Measurements from ENCODE around the gene NOLC1.
A peak's percentile ranks its signal among the peaks of the same experiment; 100 is the strongest.

The NOLC1 gene

GRCh38 chr10:102123223-102123622, 29.0 kb upstream of the NOLC1 start:
- no peak for DNase-seq (ENCODE audit: low read depth)
- no peak overlapping the region for H3K4me3 ChIP-seq (ENCODE audit: low read depth, low read length)
- TF ChIP-seq CTCF (conservative IDR thresholded peaks at IDR 0.05; ENCODE audit: low read depth, low read length) = no peak

GRCh38 chr10:102131286-102132170, 20.7 kb upstream of the NOLC1 start:
- no peak overlapping the region for H3K4me3 ChIP-seq (ENCODE audit: low read depth, low read length)
- TF ChIP-seq CTCF (conservative IDR thresholded peaks at IDR 0.05; ENCODE audit: low read depth, low read length) = no peak
- DNase-seq (ENCODE audit: low read depth) = no peak

- TF ChIP-seq CTCF (conservative IDR thresholded peaks at IDR 0.05; ENCODE audit: low read depth, low read length) = no peak
- no peak for DNase-seq (ENCODE audit: low read depth)
- H3K4me3 ChIP-seq (ENCODE audit: low read depth, low read length) = no peak overlapping the region
These were observed 20.0 kb upstream of the NOLC1 start for GRCh38 chr10:102132193-102132562.

- DNase-seq (ENCODE audit: low read depth) = peak; percentile 100
- peak; percentile 91 for TF ChIP-seq CTCF (conservative IDR thresholded peaks at IDR 0.05; ENCODE audit: low read depth, low read length)
- peak within 1 kb of the TSS; percentile 98 for H3K4me3 ChIP-seq (ENCODE audit: low read depth, low read length)
These were observed 19.4 kb upstream of the NOLC1 start, which contains the start of gene PPRC1 for GRCh38 chr10:102132563-102133372. Gene PPRC1, plus strand, starts transcription at chr10:102133040. Its CDS starts 29 bp downstream, at chr10:102133069.

- peak; percentile 77 for DNase-seq (ENCODE audit: low read depth)
- TF ChIP-seq CTCF (conservative IDR thresholded peaks at IDR 0.05; ENCODE audit: low read depth, low read length) = no peak
- H3K4me3 ChIP-seq (ENCODE audit: low read depth, low read length) = peak overlapping the region; percentile 98
These were observed 18.6 kb upstream of the NOLC1 start for GRCh38 chr10:102133373-102134195.

GRCh38 chr10:102134416-102134815, 17.8 kb upstream of the NOLC1 start:
- DNase-seq (ENCODE audit: low read depth) = no peak
- no peak for TF ChIP-seq CTCF (conservative IDR thresholded peaks at IDR 0.05; ENCODE audit: low read depth, low read length)
- peak overlapping the region; percentile 98 for H3K4me3 ChIP-seq (ENCODE audit: low read depth, low read length)

Data from choroid plexus epithelial cell (primary cell).